GOT3 (cell line): ENCODE data around the gene RORC.
"Not testable (repeated sequence)": the region's sequence is repeated elsewhere in the genome, so short reads cannot be mapped to it uniquely, and the experiment has no call there.

ENCODE experiments used
- DNase-seq: peaks from one replicate; lab custom pipeline; 2025; ENCODE audit warnings: mixed read lengths; lab: John Stamatoyannopoulos, UW

Gene RORC

GRCh38 chr1:151831605-151832004, at the start of gene RORC:
TSS of gene RORC (minus strand) at chr1:151831802. CDS start at chr1:151831764, 38 bp downstream.
- no peak for DNase-seq

- no peak for DNase-seq
Observed at GRCh38 chr1:151875419-151876097, 44.0 kb upstream of the RORC start.

- not testable (repeated sequence) for DNase-seq
Observed at GRCh38 chr1:151872776-151873175, 41.2 kb upstream of the RORC start.

GRCh38 chr1:151871284-151872030, 39.9 kb upstream of the RORC start:
- DNase-seq, result no peak

GRCh38 chr1:151868486-151868885, 36.9 kb upstream of the RORC start:
- DNase-seq, result no peak

- DNase-seq, result no peak
Observed at GRCh38 chr1:151867765-151868411, 36.3 kb upstream of the RORC start.

- DNase-seq, result no peak
Observed at GRCh38 chr1:151867321-151867720, 35.7 kb upstream of the RORC start.

GRCh38 chr1:151864411-151864810, 32.8 kb upstream of the RORC start:
- DNase-seq, result no peak

- DNase-seq, result no peak
Observed at GRCh38 chr1:151862604-151863003, 31.0 kb upstream of the RORC start.

GRCh38 chr1:151860504-151861187, 29.0 kb upstream of the RORC start:
- DNase-seq, result no peak

GRCh38 chr1:151859891-151860293, 28.3 kb upstream of the RORC start:
- DNase-seq, result no peak

- no peak for DNase-seq
Observed at GRCh38 chr1:151858886-151859665, 27.5 kb upstream of the RORC start.

- no peak for DNase-seq
Observed at GRCh38 chr1:151858030-151858746, 26.6 kb upstream of the RORC start.

- no peak for DNase-seq
Observed at GRCh38 chr1:151855933-151856332, 24.3 kb upstream of the RORC start.

- DNase-seq, result not testable (repeated sequence)
Observed at GRCh38 chr1:151855516-151855915, 23.9 kb upstream of the RORC start.

GRCh38 chr1:151854658-151855057, 23.1 kb upstream of the RORC start:
- no peak for DNase-seq

- DNase-seq, result no peak
Observed at GRCh38 chr1:151853411-151853943, 21.9 kb upstream of the RORC start, which contains the start of gene THEM5. TSS of gene THEM5 (minus strand) at chr1:151853712. CDS start at chr1:151853565, 147 bp downstream.

- no peak for DNase-seq
Observed at GRCh38 chr1:151852733-151853132, 21.1 kb upstream of the RORC start.

- DNase-seq, result no peak
Observed at GRCh38 chr1:151851886-151852285, 20.3 kb upstream of the RORC start.

GRCh38 chr1:151849871-151850270, 18.3 kb upstream of the RORC start:
- no peak for DNase-seq

GRCh38 chr1:151849126-151849525, 17.5 kb upstream of the RORC start:
- DNase-seq, result no peak
